NCI-H128 (cell line): Measurements from ENCODE around the gene IL24.

Experiments used
- DNase-seq: peaks from one replicate; lab custom pipeline; 2025; ENCODE audit not compliant: unreplicated experiment; lab: John Stamatoyannopoulos, UW

The IL24 gene

GRCh38 chr1:206951318-206952100 lies 54.3 kb downstream of the IL24 start:
- no peak for DNase-seq

GRCh38 chr1:206952171-206952570 lies 54.9 kb downstream of the IL24 start:
- no peak for DNase-seq

GRCh38 chr1:206953126-206953525 lies 55.9 kb downstream of the IL24 start:
- DNase-seq = no peak

DNA sequence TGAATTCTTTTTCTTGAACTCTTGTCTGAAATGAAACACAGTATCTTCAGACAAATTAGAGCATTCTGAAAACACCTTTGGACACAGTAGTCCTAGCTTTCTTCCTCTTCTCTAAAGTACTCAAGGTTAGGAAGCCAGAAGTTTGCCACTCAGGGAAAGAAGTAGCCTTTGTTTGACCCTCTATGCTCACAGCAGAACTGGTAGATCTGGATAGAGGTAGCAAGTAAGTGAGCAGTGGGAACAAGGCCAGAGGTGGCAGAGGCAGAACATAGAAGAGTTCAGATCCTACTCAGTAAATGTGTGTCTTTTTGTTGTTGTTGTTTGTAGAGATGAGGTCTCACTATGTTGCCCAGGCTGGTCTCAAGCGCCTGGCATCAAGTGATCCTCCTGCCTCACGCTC lies 56.4 kb downstream of the IL24 start:
- DNase-seq = no peak
